ENCODE results near the gene C2CD3.

The C2CD3 gene

GRCh38 chr11:74097686-74098237 is 73.0 kb downstream of the C2CD3 start:
- Histone ChIP-seq H3K4me1 (no peaks in the 10 kb centered on the region), H3K4me3 (no peak overlapping the region), H3K27me3 (no peaks in the 10 kb centered on the region), H3K36me3 (peaks cover 40 to 73% (median 55%) of the 10 kb centered on the region in 3 donors), H3K27ac (no peak overlapping the region), H3K9me3 (no peaks in the 10 kb centered on the region)
- DNase-seq: no peak
- intact Hi-C loops (cut with DNase I; ENCODE audit: low total_unique reads): no loop called here
- TF ChIP-seq CTCF (IDR thresholded peaks at IDR 0.05): no peak

GRCh38 chr11:74094393-74094792 is 76.4 kb downstream of the C2CD3 start:
- intact Hi-C loops (cut with DNase I; ENCODE audit: low total_unique reads): no loop called here
- H3K27ac ChIP-seq: no peak overlapping the region
- H3K4me3 ChIP-seq: no peak overlapping the region
- H3K27me3 ChIP-seq: no peaks in the 10 kb centered on the region
- no peaks in the 10 kb centered on the region for H3K9me3 ChIP-seq
- no peak for DNase-seq
- H3K4me1 ChIP-seq: no peaks in the 10 kb centered on the region
- H3K36me3 ChIP-seq: peaks cover 56 to 79% (median 64%) of the 10 kb centered on the region in 3 donors
- no peak for TF ChIP-seq CTCF (IDR thresholded peaks at IDR 0.05)

GRCh38 chr11:74092425-74092824 is 78.4 kb downstream of the C2CD3 start:
- intact Hi-C loops (cut with DNase I; ENCODE audit: low total_unique reads): no loop called here
- no peak overlapping the region for H3K27ac ChIP-seq
- H3K36me3 ChIP-seq: peaks cover 54 to 81% (median 67%) of the 10 kb centered on the region in 3 donors
- H3K9me3 ChIP-seq: no peaks in the 10 kb centered on the region
- H3K4me3 ChIP-seq: no peak overlapping the region
- DNase-seq: no peak
- no peaks in the 10 kb centered on the region for H3K27me3 ChIP-seq
- TF ChIP-seq CTCF (IDR thresholded peaks at IDR 0.05): no peak
- H3K4me1 ChIP-seq: no peaks in the 10 kb centered on the region

- H3K4me1 ChIP-seq: no peaks in the 10 kb centered on the region
- no peak overlapping the region for H3K27ac ChIP-seq
- no peak for TF ChIP-seq CTCF (IDR thresholded peaks at IDR 0.05)
- no peak for DNase-seq
- H3K36me3 ChIP-seq: peaks cover 57 to 89% (median 70%) of the 10 kb centered on the region in 3 donors
- intact Hi-C loops (cut with DNase I; ENCODE audit: low total_unique reads): no loop called here
- no peak overlapping the region for H3K4me3 ChIP-seq
- no peaks in the 10 kb centered on the region for H3K9me3 ChIP-seq
- H3K27me3 ChIP-seq: no peaks in the 10 kb centered on the region
Measured at GRCh38 chr11:74091549-74091948, 79.3 kb downstream of the C2CD3 start.

DNA sequence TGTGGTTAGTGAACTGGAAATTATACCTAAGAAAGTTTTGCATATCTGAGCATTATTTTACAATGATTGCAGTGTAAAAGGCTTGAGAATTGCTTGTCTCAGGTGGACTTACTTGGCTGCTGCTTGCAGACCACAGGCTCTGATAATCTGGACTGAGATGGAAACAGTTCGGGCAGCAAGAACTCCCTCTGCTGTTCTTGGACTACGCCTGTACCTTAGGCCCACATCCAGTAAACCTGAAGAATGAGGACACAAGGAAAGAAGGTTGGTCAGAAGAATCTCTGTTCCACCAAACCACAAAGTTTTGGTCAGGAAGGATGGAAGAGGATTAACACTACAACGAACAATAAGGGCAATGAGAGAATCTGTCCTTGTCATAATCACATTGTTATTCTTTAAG is 80.1 kb downstream of the C2CD3 start:
- Histone ChIP-seq H3K27ac (no peak overlapping the region), H3K36me3 (peaks cover 61 to 98% (median 79%) of the 10 kb centered on the region in 3 donors), H3K4me3 (no peak overlapping the region), H3K27me3 (no peaks in the 10 kb centered on the region), H3K4me1 (no peaks in the 10 kb centered on the region), H3K9me3 (no peaks in the 10 kb centered on the region)
- TF ChIP-seq CTCF (IDR thresholded peaks at IDR 0.05): no peak
- DNase-seq: no peak
- intact Hi-C loops (cut with DNase I; ENCODE audit: low total_unique reads): no loop called here
